ENCODE data around the gene MMEL1. TPM values are rescaled to one million over a fixed set of nuclear protein-coding genes. Genes with fewer than 3 reads are reported as not detected.

Gene MMEL1
- total and polyA plus RNA-seq, 2 of the 13 experiments (the other 11 are each of a cell fraction or from before 2014, with no cell fraction given) = 0.48 TPM; not detected in 1

- no peak for TF ChIP-seq TP53 (CRISPR knock-in tag; conservative IDR thresholded peaks at IDR 0.05)
- no peak for TF ChIP-seq GATA4 (IDR thresholded peaks at IDR 0.05; ENCODE audit: borderline replicate concordance, low read depth)
- no peak for TF ChIP-seq AHDC1 (CRISPR knock-in tag; IDR thresholded peaks at IDR 0.05; ENCODE audit: borderline replicate concordance)
- TF ChIP-seq CHCHD3 (CRISPR knock-in tag; IDR thresholded peaks at IDR 0.05) = no peak
- no peak for TF ChIP-seq MEIS2 (CRISPR knock-in tag; IDR thresholded peaks at IDR 0.05)
- TF ChIP-seq ZNF431 (CRISPR knock-in tag; IDR thresholded peaks at IDR 0.05; ENCODE audit: borderline replicate concordance, low read depth) = no peak
- 0 out of 2 replicates have a peak, but pooled peaks have one; percentile 4 for TF ChIP-seq ZNF607 (CRISPR knock-in tag; IDR thresholded peaks at IDR 0.05; ENCODE audit: borderline replicate concordance)
- no peak for TF ChIP-seq ZBTB39 (CRISPR knock-in tag; IDR thresholded peaks at IDR 0.05)
- no peak for TF ChIP-seq SMYD3 (CRISPR knock-in tag; IDR thresholded peaks at IDR 0.05)
- TF ChIP-seq MXD1 (CRISPR knock-in tag; IDR thresholded peaks at IDR 0.05) = 0 out of 2 replicates have a peak, but pooled peaks have one; percentile 22
- TF ChIP-seq ZFX (CRISPR knock-in tag; IDR thresholded peaks at IDR 0.05; ENCODE audit: low read depth) = peak; percentile 29; the same call in 1 of the 2 replicates
- 0 out of 2 replicates have a peak, but pooled peaks have one; percentile 42 for TF ChIP-seq GATAD2A (CRISPR knock-in tag; IDR thresholded peaks at IDR 0.05)
- TF ChIP-seq MAX (IDR thresholded peaks at IDR 0.05) = peak; percentile 6; the same call in 1 of the 2 replicates
- TF ChIP-seq ZFP37 (CRISPR knock-in tag; IDR thresholded peaks at IDR 0.05; ENCODE audit: borderline replicate concordance) = no peak
- no peak for TF ChIP-seq SMARCE1 (IDR thresholded peaks at IDR 0.05; ENCODE audit: borderline replicate concordance)
- TF ChIP-seq KDM5A (IDR thresholded peaks at IDR 0.05; ENCODE audit: borderline replicate concordance, low read length) = no peak
- TF ChIP-seq ZNF879 (CRISPR knock-in tag; IDR thresholded peaks at IDR 0.05) = no peak
- TF ChIP-seq PBX2 (CRISPR knock-in tag; IDR thresholded peaks at IDR 0.05) = no peak
- TF ChIP-seq ZNF510 (CRISPR knock-in tag; IDR thresholded peaks at IDR 0.05; ENCODE audit: low read depth) = no peak
- peak; percentile 82 for TF ChIP-seq HDAC1 (CRISPR knock-in tag; IDR thresholded peaks at IDR 0.05)
- TF ChIP-seq YY1 (IDR thresholded peaks at IDR 0.05; ENCODE audit: insufficient read depth, insufficient replicate concordance, low read depth, low read length) = no peak
- TF ChIP-seq ZNF354B (CRISPR knock-in tag; IDR thresholded peaks at IDR 0.05) = no peak
Observed at GRCh38 chr1:2548068-2548589, 84.7 kb downstream of the MMEL1 start (continued).

All from HepG2 (cell line).